GM19455 (cell line): Measurements from ENCODE around the gene FAM168A.

Source experiments
- ATAC-seq: cut with Tn5 transposase; IDR thresholded peaks from one replicate; pipeline ENCODE4 v1.9.1; 2021; ENCODE audit not compliant: unreplicated experiment

FAM168A gene

GRCh38 chr11:73404048-73404447, 193.9 kb downstream of the FAM168A start:
- no peak for ATAC-seq

- no peak for ATAC-seq
These were observed 194.4 kb downstream of the FAM168A start for GRCh38 chr11:73403541-73403940.

DNA sequence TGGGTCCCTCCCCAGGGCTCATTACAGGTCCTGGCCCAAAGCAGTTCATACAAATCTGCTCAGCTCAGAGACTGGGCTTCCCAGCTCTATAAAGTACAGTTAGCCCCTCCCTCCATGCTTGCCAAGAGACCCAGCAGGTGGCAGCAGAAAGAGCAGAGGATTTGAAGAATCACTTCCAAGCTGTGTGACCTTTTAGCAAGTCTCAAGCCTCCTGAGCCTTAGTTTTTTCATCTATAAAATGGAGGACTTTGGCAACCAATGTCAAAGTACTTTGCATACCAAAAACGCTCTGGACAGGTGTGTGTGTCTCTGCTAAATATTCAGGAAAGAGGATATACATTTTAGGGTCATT, 195.1 kb downstream of the FAM168A start:
- ATAC-seq: no peak

DNA sequence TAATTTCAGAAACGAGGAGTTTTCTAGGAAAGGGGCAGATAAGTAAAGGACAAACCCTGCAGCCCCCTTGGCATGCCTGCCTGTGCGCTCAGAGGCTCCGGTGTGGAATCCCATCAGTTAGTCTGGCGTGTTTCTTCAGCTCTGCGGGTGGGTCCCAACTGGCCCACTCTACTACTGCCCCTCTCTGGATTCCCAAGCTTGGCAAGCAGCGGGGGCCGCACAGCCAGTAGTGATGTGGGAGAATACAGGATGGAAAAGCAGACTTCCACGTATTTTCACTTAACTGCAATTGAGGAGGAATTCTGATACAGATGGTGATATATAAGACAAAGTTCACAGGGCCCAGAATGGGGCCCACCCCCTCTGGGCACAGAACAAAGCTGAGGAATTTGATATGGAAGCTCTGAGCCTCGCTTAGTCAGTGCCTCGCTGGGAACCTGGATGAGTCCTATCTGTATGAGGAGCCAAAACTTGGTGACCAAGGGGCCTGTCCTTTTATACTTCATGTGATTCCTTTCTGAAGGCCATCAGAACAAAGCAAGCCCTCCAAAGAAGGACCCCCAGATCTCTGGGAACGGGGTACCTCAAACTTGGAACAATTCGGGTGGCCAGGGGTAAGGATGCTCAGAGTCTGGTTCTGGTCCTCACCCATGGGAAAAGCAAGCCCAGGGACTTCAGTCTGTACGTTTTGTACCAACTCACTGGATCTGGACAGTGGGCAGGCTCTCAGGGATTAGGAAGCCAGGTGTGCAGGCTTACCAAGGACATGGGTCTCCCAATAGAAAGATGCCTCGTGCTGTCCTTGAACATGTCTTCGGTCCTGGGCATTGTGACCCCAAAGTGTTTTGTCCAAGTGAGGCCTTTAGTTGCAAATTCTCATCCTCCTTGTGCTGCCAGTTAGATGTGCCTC, 195.7 kb downstream of the FAM168A start:
- no peak for ATAC-seq

DNA sequence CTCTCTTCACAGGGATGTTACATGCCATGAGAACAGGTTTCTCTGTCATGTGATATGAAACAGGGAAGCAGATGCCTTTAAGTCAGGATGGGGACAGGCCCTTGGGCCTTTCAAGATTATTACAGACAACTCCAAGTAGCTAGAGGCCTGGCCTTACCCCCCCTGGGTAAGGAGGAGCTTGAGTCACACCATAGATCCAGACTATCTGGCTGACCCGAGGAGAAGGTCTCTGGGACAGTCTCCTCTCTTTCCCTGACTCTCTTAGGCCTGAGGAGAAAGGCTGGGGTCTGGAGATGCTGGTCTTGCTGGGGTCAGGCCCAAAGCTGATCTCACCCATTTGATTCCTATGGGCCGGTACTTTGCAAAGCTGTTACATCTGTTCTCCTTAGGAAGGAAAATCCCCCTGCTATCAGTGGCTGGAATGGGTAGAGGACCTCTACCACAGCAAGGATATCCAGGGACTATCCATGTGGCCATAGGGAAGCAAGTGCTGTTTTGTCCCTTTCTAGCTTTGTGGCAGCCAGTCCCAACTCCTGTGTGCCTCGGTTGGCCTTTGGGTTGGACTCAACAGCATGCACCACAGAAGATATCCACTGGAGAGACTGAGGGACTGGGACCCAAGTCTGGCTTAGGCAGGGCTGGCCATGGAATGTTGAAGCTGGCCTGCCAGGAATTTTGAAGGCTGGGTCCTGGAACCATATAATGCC, 196.5 kb downstream of the FAM168A start:
- no peak for ATAC-seq

DNA sequence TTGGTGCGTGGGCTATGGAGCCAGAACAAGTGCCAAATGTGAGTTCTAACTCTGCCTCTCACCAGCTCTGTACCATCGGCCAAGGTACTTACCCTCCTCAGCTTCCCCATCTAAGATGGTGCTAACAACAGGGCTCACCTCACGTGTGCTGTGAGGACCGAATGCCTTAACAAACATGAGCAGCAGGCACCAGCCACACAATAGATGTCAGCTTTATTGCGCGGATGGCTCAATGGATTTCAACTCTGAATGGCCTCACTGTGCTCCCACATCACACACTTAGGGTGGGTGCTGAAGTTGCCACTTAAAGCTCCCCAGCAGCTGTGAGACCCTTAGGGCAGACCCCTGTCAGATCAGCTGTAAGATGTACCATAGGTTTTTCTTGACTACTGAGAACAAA, 197.6 kb downstream of the FAM168A start:
- ATAC-seq: no peak

- no peak for ATAC-seq
These were observed 198.3 kb downstream of the FAM168A start for GRCh38 chr11:73399636-73400035.

DNA sequence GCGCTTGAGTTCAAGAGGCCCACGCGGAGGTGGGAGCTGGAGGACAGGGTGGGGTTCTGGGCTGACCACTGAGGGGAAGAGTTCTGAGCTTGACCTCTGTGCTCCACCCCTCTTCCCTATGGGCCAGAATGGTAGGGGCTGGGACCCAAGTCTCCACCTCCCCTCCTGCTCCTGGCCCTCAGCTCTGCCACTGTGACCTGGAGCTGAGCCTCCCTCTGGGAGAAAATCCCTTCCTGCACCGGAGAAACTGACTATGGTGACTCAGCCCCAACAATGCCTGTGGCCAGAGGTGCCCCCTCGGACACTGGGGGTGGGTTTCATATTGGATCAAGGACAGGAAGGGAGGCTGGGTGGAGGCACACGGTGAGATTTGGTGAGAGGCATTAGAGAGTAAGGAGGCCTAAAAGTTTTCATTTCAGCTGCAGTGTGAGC, 198.7 kb downstream of the FAM168A start:
- ATAC-seq: no peak

GRCh38 chr11:73398721-73399120, 199.2 kb downstream of the FAM168A start:
- no peak for ATAC-seq

- no peak for ATAC-seq
These were observed 199.8 kb downstream of the FAM168A start for GRCh38 chr11:73398132-73398526.

DNA sequence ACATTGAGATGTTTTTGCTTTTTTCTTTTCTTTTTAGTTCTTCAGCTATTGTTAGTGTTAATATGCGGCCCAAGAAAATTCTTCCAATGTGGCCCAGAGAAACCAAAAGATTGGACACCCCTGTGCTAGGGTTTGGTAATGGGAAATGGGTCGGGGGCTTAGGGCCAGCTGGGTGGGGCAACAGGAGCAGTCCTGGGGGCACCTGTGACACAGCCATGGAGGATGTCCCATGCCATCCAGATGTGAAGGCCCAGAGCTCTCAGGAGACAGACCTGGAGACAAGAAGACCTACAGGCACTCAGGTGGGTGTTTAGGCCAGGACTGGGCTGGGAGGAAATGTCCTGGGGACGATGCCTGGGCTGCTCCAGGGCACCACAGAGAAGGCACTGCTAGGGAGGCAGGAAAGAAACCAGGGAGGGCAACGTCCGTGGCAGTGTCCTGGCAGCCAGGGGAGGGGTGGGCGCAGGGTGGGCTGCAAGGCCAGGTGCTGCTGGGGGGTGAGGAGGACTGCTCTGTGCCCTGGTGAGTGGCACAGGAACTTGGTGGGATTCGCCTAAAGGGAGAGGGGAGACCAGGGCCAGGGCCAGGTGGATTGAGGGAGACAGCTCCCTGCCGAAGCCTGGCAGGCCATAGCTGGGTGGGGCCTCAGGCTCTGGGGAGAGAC, 200.3 kb downstream of the FAM168A start:
- no peak for ATAC-seq

DNA sequence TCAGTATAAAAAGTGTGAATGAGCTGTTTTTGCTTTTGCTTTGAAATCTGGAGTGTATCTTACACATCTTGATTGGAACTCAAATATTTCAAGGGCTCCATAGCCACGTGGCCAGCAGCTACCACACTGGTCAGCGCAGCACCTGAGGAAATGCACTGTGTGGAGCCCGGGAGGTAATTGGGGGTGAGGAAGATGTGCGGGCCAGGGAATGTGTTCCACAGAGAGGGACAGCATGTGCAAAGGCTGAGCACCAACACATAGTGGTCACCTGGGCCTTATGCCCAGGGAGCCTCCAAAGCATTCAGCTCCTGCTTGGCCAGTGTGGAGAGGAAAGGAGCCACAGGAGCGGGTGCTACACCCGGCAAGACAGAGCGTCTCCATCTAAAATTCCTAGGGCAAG, 200.9 kb downstream of the FAM168A start:
- no peak for ATAC-seq

DNA sequence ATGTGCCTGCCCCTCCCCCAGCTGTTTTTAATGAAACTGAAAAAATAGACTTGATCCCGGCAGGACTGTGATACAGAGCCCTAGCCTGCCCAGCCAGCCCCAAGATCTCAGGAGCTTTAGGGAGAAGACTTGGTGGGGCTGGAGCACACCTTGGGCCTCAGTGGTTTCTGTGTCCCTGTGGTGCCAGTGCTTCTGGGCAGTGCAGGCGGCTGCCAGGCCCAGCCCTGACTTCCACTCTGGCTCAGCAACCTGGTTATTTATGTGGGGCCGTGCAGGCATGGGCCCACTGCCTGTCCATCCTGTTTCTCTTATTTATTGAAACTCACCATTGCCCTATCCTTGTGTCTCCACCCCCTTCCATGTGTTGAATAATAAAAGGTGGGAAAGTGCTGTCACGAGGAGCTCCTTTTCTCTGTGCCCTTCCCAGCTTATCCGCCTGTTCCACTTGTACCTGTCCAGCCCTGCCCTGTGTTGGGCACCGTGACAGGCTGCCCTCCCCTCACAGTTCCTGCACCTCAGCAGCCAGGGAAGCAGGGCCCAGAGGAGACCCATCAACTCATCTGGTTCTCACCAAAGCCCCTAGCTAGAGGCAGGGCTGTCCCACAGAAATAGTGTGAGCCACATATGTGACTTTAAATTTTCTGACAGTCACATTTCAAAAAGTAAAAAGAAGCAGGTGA, 201.5 kb downstream of the FAM168A start:
- no peak for ATAC-seq

DNA sequence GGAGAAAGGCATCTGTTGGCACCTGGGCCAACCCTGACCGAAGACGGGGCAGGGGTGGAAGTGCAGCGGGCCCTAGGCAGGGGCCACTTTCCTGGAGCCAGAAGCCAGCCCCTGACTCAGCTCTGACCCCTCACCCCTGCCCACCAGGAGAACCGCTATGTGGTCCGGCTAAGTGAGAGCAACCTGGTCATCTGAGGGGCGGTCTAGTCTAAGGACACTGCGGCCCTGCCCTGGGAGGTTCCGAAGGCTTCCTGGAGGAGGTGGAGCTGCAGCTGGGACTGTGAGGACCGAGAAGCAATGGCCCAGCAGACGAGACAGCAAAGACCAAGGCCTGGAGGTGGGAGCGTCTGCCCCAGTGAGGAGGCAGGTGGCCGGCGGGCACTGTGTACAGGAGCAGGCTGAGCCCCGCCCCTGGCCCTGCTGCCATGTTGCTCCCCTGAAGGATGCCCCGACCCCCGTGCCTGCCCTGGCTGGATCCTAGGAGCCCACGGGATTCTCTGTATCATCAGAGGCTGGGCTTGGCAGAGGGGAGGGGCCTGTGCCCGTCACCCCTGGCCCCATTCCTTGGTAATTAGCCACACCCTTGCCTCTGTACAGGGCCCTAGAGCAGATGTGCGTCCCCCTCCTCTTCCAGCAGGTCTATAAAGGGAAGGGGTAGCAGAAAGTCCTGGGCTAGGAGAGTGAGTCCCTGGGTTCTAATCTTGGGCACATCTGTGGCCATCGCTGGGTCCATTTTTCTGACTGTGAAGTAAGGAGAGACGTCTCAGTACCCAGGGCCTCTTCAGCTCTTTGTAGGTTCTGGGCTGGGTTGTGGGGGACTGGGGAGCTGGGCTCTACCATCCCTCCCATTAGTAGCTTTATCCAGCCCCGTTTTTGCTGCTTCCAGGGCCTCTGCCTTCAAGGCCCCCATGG, 202.4 kb downstream of the FAM168A start:
- no peak for ATAC-seq

DNA sequence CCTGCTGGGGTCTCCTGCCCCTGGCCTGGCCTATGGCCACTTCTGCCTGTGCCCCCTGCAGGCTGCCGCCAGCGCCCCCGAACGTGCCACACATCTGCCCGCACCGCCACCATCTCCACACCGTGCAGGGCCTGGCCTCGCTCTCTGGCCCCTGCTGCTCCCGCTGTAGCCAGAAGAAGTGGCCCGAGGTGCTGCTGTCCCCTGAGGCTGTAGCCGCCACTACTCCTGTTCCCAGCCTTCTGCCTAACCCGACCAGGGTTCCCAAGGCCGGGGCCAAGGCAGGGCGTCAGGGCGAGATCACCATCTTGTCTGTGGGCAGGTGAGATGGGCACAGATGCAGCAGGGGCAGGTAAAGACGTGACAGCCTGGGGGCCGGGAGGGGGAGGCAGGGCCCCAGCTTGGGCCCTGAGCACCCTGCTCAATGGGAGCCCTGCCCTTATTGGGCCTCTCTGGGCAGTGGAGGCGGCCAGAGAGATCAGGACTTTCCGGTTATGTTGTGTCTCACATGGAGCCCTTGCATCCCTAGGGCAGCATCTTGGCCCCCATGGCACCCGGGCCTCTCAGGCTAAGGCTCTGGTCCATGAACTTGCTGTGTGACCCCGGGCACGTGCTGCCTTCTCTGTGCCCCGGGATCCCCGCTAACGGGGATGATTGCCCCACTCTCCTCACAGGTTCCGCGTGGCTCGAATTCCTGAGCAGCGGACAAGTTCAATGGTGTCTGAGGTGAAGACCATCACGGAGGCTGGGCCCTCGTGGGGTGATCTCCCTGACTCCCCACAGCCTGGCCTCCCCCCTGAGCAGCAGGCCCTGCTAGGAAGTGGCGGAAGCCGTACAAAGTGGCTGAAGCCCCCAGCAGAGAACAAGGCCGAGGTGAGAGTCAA, 203.3 kb downstream of the FAM168A start:
- ATAC-seq: no peak

DNA sequence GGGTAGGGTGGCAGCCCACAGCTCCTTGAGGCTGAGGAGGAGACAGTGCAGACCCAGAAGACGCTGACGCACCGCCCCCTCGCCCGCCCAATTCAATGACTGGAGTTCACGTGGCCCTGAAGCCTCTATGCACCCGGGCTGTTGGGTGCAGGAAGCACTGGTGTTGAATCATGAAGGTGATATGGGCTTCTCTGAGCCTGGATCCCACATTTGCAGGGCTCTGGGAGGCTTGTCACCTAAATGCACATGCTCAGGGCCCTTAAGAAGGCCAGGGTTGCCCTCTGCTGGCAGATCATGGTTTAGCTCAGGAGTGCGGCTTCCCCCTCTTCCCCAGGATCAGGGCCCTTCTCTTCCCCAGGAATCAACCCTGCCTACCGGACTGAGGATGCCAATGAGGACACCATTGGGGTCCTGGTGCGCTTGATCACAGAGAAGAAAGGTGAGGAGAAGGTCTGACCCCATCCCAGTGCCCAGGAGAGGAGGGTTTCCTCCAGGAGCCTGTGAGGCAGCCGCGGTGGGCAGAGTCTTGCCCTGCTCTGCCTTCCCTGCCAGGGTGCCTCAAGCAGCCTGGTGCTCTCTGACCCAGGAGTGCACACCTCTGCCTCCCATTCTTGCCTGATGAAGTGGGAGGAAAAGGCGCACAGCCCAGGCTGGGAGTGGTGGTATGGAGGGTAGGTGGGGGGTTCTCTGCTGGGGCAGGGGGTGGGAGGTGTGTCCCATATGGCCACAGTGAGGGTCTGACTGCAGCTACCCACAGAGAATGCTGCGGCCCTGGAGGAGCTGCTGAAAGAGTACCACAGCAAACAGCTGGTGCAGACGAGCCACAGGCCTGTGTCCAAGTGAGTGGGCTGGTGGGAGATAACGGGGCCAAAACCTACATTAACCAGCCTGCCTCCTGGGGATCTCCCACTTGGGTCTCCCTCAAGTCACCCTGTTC, 204.2 kb downstream of the FAM168A start:
- no peak for ATAC-seq

DNA sequence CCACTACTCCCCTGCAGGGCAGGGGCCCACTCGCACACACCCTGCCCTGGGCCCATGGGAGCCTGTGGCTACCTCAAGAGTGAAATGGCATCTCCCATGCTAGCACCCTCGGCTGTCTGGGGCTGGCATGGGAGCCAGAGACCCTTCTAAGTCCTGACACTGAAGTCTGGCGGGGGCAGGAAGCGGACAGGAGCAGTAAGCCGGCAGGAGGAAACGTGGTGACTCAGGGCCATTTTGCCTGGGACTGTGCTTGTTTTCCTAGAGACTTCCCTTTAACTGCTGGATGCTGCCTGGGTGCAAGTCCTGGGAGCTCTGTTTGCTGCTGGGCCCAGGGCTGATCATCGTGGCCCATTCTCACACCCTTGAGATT, 204.9 kb downstream of the FAM168A start:
- ATAC-seq: no peak
